ENCODE results near the gene GOLGA8A. TPM values are rescaled to one million over a fixed set of nuclear protein-coding genes. Genes with fewer than 3 reads are reported as not detected.

Gene GOLGA8A
- total RNA-seq, 3 donors from 2014 or later (not counting 1 experiment from before 2014, with no cell fraction given): 174 to 265 (median 201) TPM

DNA sequence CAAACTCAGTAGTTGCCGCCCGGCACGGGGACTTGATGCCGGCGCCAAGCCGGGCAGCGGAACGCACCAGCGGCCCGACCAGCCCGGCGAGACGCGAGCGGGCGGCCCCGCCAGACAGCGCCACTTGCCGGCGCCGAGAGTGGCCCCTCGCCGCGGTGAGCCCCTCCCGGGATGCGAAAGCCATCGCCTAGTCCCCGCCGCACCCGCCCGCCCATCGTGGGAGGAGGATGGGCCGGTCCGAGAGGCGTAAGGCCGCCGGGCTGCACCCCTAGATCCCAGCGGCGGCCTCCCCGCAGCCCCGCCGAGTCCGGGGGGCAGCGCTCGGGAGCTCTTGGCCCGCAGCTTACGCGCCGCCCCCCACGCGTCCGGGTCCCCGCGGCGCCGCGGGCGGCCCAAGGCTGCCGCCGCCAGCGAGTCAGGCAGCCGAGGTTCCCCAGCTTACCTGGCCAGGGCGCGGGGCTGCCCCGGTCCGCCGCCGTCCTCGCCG is 609 bp downstream of the GOLGA8A start:
- no peaks in the 10 kb centered on the region for H3K9me3 Mint-ChIP-seq
- H3K36me3 ChIP-seq (ENCODE audit: control insufficient read depth, insufficient read depth, low read length): no peaks in the 10 kb centered on the region
- no peaks in the 10 kb centered on the region for H3K27me3 ChIP-seq (ENCODE audit: control insufficient read depth, insufficient read depth, low read length)
- H3K4me1 Mint-ChIP-seq: peaks cover 20 to 22% of the 10 kb centered on the region in 2 donors
- peak overlapping the region; percentile 91 for H3K4me3 Mint-ChIP-seq
- no peaks in the 10 kb centered on the region for H3K9me3 ChIP-seq (ENCODE audit: control insufficient read depth, insufficient read depth, low read length)
- H3K27ac Mint-ChIP-seq: peak overlapping the region in 1 of 2 donors; percentile 58
- TF ChIP-seq, protein P1, sequence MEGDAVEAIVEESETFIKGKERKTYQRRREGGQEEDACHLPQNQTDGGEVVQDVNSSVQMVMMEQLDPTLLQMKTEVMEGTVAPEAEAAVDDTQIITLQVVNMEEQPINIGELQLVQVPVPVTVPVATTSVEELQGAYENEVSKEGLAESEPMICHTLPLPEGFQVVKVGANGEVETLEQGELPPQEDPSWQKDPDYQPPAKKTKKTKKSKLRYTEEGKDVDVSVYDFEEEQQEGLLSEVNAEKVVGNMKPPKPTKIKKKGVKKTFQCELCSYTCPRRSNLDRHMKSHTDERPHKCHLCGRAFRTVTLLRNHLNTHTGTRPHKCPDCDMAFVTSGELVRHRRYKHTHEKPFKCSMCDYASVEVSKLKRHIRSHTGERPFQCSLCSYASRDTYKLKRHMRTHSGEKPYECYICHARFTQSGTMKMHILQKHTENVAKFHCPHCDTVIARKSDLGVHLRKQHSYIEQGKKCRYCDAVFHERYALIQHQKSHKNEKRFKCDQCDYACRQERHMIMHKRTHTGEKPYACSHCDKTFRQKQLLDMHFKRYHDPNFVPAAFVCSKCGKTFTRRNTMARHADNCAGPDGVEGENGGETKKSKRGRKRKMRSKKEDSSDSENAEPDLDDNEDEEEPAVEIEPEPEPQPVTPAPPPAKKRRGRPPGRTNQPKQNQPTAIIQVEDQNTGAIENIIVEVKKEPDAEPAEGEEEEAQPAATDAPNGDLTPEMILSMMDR (IDR thresholded peaks at IDR 0.05): no peak
- intact Hi-C loops (cut with micrococcal nuclease): no loop called here
- no peak overlapping the region for H3K27ac ChIP-seq (ENCODE audit: low read length)
- no peaks in the 10 kb centered on the region for H3K36me3 Mint-ChIP-seq
- peaks cover 0 to 3% of the 10 kb centered on the region in 2 donors for H3K27me3 Mint-ChIP-seq (ENCODE audit: low read depth in 2 of 2)
- peak; percentile 44 to 51 for DNase-seq
- H3K4me3 ChIP-seq (ENCODE audit: low read length): peak overlapping the region; percentile 65
- peaks cover 11% of the 10 kb centered on the region for H3K4me1 ChIP-seq (ENCODE audit: control insufficient read depth, insufficient read depth, low read length)
- ATAC-seq: peak; percentile 76 to 80 (median 77)
- WGBS (ENCODE audit: insufficient coverage): 0% methylated on average over 70 of the region's 70 CpGs

DNA sequence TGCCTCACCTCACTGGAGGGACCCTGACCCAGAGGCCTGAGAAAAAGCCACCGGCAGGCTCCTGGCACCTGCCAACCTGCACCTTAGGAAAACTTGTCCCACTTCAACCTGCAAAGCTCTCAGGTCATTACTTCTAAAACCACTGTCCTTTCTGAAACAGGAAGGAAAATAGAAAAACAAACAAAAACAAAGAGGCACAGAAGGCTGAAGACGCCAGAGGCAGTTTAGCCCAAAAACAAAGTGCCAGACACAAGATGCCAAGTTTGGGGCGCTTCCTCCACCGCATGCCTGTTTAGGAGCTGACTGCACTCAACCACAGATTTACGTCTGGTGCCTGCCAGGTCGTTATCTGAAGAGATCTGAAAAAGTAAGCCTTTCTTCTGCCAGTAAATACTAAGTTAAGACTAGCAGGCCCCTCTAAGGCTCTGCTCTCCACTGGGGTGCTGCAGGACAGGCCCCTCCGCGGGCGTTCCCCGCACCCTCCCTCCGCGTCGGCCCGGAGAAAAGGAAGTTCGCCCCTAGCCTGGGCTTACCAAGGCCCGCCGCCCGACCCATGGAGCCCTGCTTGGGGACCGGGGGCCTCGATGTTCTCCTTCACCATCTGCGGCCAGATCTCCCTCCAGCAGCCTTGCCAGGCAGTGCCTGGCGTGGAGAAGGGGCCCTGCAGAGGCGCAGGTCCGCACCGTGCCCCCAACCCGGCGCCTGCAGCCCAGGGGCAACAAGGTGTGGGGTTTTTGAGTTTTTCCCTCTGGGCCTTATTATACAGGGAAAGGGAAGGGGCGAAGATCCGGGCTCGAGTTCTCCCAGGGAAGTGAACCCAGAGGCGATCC is 1.3 kb downstream of the GOLGA8A start:
- H3K36me3 Mint-ChIP-seq: no peaks in the 10 kb centered on the region
- peaks cover 20 to 22% of the 10 kb centered on the region in 2 donors for H3K4me1 Mint-ChIP-seq
- TF ChIP-seq, protein P1 (IDR thresholded peaks at IDR 0.05): no peak
- DNase-seq: peak in 1 of 2 donors; percentile 38
- H3K9me3 Mint-ChIP-seq: no peaks in the 10 kb centered on the region
- Histone ChIP-seq H3K27me3 (ENCODE audit: control insufficient read depth, insufficient read depth, low read length) (no peaks in the 10 kb centered on the region), H3K4me3 (ENCODE audit: low read length) (peak overlapping the region; percentile 65), H3K36me3 (ENCODE audit: control insufficient read depth, insufficient read depth, low read length) (no peaks in the 10 kb centered on the region), H3K27ac (ENCODE audit: low read length) (no peak overlapping the region), H3K4me1 (ENCODE audit: control insufficient read depth, insufficient read depth, low read length) (peaks cover 11% of the 10 kb centered on the region), H3K9me3 (ENCODE audit: control insufficient read depth, insufficient read depth, low read length) (no peaks in the 10 kb centered on the region)
- peak overlapping the region; percentile 91 for H3K4me3 Mint-ChIP-seq
- H3K27ac Mint-ChIP-seq: peak overlapping the region; percentile 46 to 58
- H3K27me3 Mint-ChIP-seq (ENCODE audit: low read depth in 2 of 2): no peaks in the 10 kb centered on the region
- 2% methylated on average over 31 of the region's 31 CpGs for WGBS (ENCODE audit: insufficient coverage)
- intact Hi-C loops (cut with micrococcal nuclease): no loop called here
- ATAC-seq: peak; percentile 17 to 40 (median 25)

DNA sequence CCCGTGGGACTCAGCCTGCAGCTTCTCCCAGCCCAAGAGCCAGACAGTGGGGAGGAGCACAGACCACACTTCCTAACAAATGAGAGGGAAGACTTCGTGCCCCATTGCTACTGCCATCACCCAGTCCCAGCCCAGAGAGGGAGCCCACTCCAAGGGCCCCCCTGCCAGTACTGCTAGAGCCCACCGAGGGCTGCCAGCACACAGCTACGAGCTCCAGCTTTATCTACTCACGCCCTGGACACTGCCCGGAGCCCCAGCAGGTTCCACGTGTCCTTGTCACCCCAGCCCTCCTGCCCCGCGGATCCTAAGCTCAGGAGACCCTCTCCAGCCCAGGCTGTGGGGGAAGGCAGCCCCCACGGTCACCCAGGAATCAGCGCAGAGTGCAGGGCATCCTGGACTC is 1.9 kb downstream of the GOLGA8A start:
- Histone ChIP-seq H3K4me1 (ENCODE audit: control insufficient read depth, insufficient read depth, low read length) (peaks cover 11% of the 10 kb centered on the region), H3K36me3 (ENCODE audit: control insufficient read depth, insufficient read depth, low read length) (no peaks in the 10 kb centered on the region), H3K9me3 (ENCODE audit: control insufficient read depth, insufficient read depth, low read length) (no peaks in the 10 kb centered on the region), H3K27ac (ENCODE audit: low read length) (no peak overlapping the region), H3K27me3 (ENCODE audit: control insufficient read depth, insufficient read depth, low read length) (no peaks in the 10 kb centered on the region), H3K4me3 (ENCODE audit: low read length) (no peak overlapping the region)
- H3K36me3 Mint-ChIP-seq: no peaks in the 10 kb centered on the region
- intact Hi-C loops (cut with micrococcal nuclease): no loop called here
- no peak for ATAC-seq
- WGBS (ENCODE audit: insufficient coverage): 84% methylated on average over 10 of the region's 11 CpGs
- TF ChIP-seq, protein P1 (IDR thresholded peaks at IDR 0.05): no peak
- H3K9me3 Mint-ChIP-seq: no peaks in the 10 kb centered on the region
- H3K4me3 Mint-ChIP-seq: peak overlapping the region; percentile 72
- peaks cover 20 to 22% of the 10 kb centered on the region in 2 donors for H3K4me1 Mint-ChIP-seq
- H3K27ac Mint-ChIP-seq: no peak overlapping the region
- H3K27me3 Mint-ChIP-seq (ENCODE audit: low read depth in 2 of 2): no peaks in the 10 kb centered on the region
- DNase-seq: no peak
